Measurements from ENCODE around the gene TCF4. TPM values are rescaled to one million over a fixed set of nuclear protein-coding genes. Genes with fewer than 3 reads are reported as not detected.

The TCF4 gene
- total RNA-seq, 1 experiment from 2014 or later: 2.3 TPM

- Histone ChIP-seq H3K4me1 (ENCODE audit: control insufficient read depth, insufficient read depth, low read length) (no peaks in the 10 kb centered on the region), H3K9me3 (ENCODE audit: control insufficient read depth, insufficient read depth, low read depth, low read length) (no peaks in the 10 kb centered on the region), H3K27ac (ENCODE audit: low read length) (no peak overlapping the region), H3K36me3 (ENCODE audit: control insufficient read depth, insufficient read depth, low read length) (no peaks in the 10 kb centered on the region), H3K4me3 (ENCODE audit: low read depth in 2 of 2, low read length in 2 of 2) (no peak overlapping the region), H3K27me3 (ENCODE audit: control insufficient read depth, insufficient read depth, low read length) (no peaks in the 10 kb centered on the region)
- POLR2A ChIA-PET: no interaction called here
- TF ChIP-seq TCF7L2 (IDR thresholded peaks at IDR 0.05; ENCODE audit: low read depth, low read length) (no peak), REST (IDR thresholded peaks at IDR 0.05; ENCODE audit: insufficient read depth in 1 of 2, low read depth in 2 of 2, low read length in 1 of 2) (no peak), SIN3A (IDR thresholded peaks at IDR 0.05; ENCODE audit: borderline replicate concordance, insufficient read depth, low read depth, low read length) (no peak), POLR2AphosphoS5 (IDR thresholded peaks at IDR 0.05; ENCODE audit: low read depth, low read length) (no peak), CTCF (IDR thresholded peaks at IDR 0.05) (no peak)
- in situ Hi-C loops (cut with HindIII; ENCODE audit: low pct_unique_long_range_greater_than_20kb, low sequenced_read_pairs) (no loop called here), intact Hi-C loops (cut with micrococcal nuclease; ENCODE audit: unreplicated experiment) (no loop called here)
- ATAC-seq (no peak), DNase-seq (ENCODE audit: low read depth, low spot score) (no peak)
- BruUV-seq (replicated peaks): no TSS peak
- CTCF ChIA-PET: no interaction called here
Observed at GRCh38 chr18:55487997-55488396, 100.0 kb downstream of the TCF4 start.

- POLR2A ChIA-PET: no interaction called here
- no peak for ATAC-seq
- intact Hi-C loops (cut with micrococcal nuclease; ENCODE audit: unreplicated experiment) (no loop called here), in situ Hi-C loops (cut with HindIII; ENCODE audit: low pct_unique_long_range_greater_than_20kb, low sequenced_read_pairs) (no loop called here)
- Histone ChIP-seq H3K9me3 (ENCODE audit: control insufficient read depth, insufficient read depth, low read depth, low read length) (no peaks in the 10 kb centered on the region), H3K36me3 (ENCODE audit: control insufficient read depth, insufficient read depth, low read length) (no peaks in the 10 kb centered on the region), H3K27ac (ENCODE audit: low read length) (no peak overlapping the region), H3K27me3 (ENCODE audit: control insufficient read depth, insufficient read depth, low read length) (no peaks in the 10 kb centered on the region), H3K4me3 (ENCODE audit: low read depth in 2 of 2, low read length in 2 of 2) (no peak overlapping the region), H3K4me1 (ENCODE audit: control insufficient read depth, insufficient read depth, low read length) (no peaks in the 10 kb centered on the region)
- TF ChIP-seq REST (IDR thresholded peaks at IDR 0.05; ENCODE audit: insufficient read depth in 1 of 2, low read depth in 2 of 2, low read length in 1 of 2): no peak
- no peak for TF ChIP-seq CTCF (IDR thresholded peaks at IDR 0.05)
- TF ChIP-seq TCF7L2 (IDR thresholded peaks at IDR 0.05; ENCODE audit: low read depth, low read length): no peak
- no peak for TF ChIP-seq SIN3A (IDR thresholded peaks at IDR 0.05; ENCODE audit: borderline replicate concordance, insufficient read depth, low read depth, low read length)
- TF ChIP-seq POLR2AphosphoS5 (IDR thresholded peaks at IDR 0.05; ENCODE audit: low read depth, low read length): no peak
- DNase-seq (ENCODE audit: low read depth, low spot score): no peak
- no TSS peak for BruUV-seq (replicated peaks)
- CTCF ChIA-PET: no interaction called here
Observed at GRCh38 chr18:55486936-55487335, 101.1 kb downstream of the TCF4 start.

All from Panc1 (cell line).